Stimulated activated naive B cell treated with anti-CD40 and anti-IgM and Interleukin-4, amounts not matched to agents 10 μg/mL and 1 μg/mL and 100 μg/mL, for 72 hours (primary cell): ENCODE results near the gene WDR64.
A peak's percentile ranks its signal among the peaks of the same experiment; 100 is the strongest.

ENCODE experiments used
- ATAC-seq, 2 donors: fragments of 150-1000 bp; cut with Tn5 transposase; replicated peaks; 2 replicates each; pipeline ENCODE4 v1.10.0; 2021; ENCODE audit warnings: moderate library complexity in 1 of 2
- DNase-seq: peaks from one replicate; pipeline ENCODE4 v3.0.0; 2021
- H3K27ac Mint-ChIP-seq: one replicate; pipeline ENCODE4 v1.8.0; 2022; ENCODE audit warnings: mild to moderate bottlenecking, mixed read lengths
- H3K27me3 Mint-ChIP-seq, 2 donors: one replicate each; pipeline ENCODE4 v1.8.0; 2022; ENCODE audit warnings: mixed read lengths in 2 of 2
- H3K36me3 Mint-ChIP-seq, 2 donors: one replicate each; pipeline ENCODE4 v1.8.0; 2022; ENCODE audit warnings: mixed read lengths in 2 of 2, mild to moderate bottlenecking in 1 of 2
- H3K4me1 Mint-ChIP-seq, 2 donors: one replicate each; pipeline ENCODE4 v1.8.0; 2022; ENCODE audit warnings: mixed read lengths in 2 of 2, mild to moderate bottlenecking in 1 of 2
- H3K4me3 Mint-ChIP-seq, 2 donors: one replicate each; pipeline ENCODE4 v1.8.0; 2022; ENCODE audit warnings: mild to moderate bottlenecking in 2 of 2, mixed read lengths in 2 of 2, moderate library complexity in 1 of 2
- H3K9me3 Mint-ChIP-seq, 2 donors: one replicate each; pipeline ENCODE4 v1.8.0; 2022; ENCODE audit warnings: mixed read lengths in 2 of 2, mild to moderate bottlenecking in 1 of 2

WDR64 gene

DNA sequence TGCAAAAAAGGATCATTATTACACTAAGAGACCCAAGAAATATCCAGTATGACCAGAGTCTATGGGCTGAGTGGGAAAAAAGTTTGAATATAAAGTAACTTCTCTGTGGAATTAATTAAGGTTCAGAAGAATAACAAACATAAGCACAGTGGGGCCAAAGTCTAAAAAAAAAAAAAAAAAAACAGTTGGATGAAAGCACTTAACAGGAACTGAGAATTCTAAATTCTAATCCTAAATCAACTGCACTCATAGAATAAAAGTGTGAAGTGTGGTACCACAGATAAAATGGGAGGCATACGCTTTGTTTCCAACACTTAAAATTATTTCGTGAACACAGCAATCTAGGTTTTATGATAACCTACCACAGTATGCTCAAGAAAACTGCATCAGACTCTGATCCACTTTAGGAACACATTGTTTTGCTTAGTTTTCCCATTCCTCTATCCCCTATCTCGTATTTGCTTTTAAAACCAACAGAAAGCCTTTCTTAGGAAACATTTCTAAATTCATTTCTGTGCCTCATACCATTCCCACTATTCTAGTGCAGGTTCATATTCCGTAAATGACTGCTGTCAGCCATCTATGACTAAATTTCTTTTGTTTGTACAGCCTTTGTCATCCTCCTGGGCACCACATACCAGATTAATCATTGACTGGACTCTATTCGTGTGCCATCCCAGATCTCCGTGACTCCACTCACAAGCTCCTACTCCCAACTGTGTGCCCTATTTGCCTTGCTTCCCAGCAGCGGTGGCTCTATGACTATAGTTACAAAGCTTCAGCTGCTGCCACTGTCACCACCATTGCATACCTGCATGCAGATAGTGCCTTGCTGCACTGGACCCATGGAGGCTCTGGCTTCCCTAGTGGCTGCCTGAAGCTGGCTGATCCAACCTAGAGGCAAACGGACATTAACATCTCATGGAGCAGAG, 36.8 kb upstream of the WDR64 start:
- Mint-ChIP-seq H3K9me3 (no peaks in the 10 kb centered on the region), H3K27ac (peak overlapping the region; percentile 44), H3K4me1 (peaks cover 32 to 47% of the 10 kb centered on the region in 2 donors), H3K4me3 (no peak overlapping the region), H3K27me3 (no peaks in the 10 kb centered on the region), H3K36me3 (peaks cover 24 to 45% of the 10 kb centered on the region in 2 donors)
- ATAC-seq (no peak), DNase-seq (no peak)

DNA sequence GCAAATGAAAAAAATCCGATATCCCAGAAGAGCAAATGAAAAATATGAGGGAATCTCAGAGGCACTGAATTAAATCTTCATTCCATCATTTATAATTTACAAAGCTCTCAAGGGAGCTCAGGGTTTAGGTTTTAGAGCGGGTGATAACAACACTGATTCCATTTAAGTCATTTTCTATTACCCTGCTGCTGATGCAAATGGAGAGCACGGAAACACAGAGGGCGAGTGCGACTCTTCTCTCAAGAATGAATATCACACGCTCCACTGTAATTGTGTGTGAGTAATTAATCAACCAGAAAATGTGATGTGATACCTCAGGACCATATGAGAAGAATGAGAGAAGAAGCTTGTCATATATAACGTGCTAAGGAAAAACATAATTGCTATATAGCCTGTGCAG, 34.7 kb upstream of the WDR64 start:
- peak; percentile 36 for ATAC-seq
- peaks cover 38 to 59% of the 10 kb centered on the region in 2 donors for H3K4me1 Mint-ChIP-seq
- H3K27ac Mint-ChIP-seq: no peak overlapping the region

GRCh38 chr1:241622669-241623068, 29.4 kb upstream of the WDR64 start:
- peaks cover 25 to 44% of the 10 kb centered on the region in 2 donors for H3K4me1 Mint-ChIP-seq
- ATAC-seq: no peak
- DNase-seq: no peak
- H3K27me3 Mint-ChIP-seq: no peaks in the 10 kb centered on the region
- H3K36me3 Mint-ChIP-seq: peaks cover 39 to 49% of the 10 kb centered on the region in 2 donors
- no peak overlapping the region for H3K4me3 Mint-ChIP-seq
- no peak overlapping the region for H3K27ac Mint-ChIP-seq
- no peaks in the 10 kb centered on the region for H3K9me3 Mint-ChIP-seq

More for the DNA sequence above, 34.7 kb upstream of the WDR64 start:
- no peak for DNase-seq
- Mint-ChIP-seq H3K36me3 (peaks cover 34 to 56% of the 10 kb centered on the region in 2 donors), H3K4me3 (no peak overlapping the region), H3K9me3 (no peaks in the 10 kb centered on the region), H3K27me3 (no peaks in the 10 kb centered on the region)

GRCh38 chr1:241624935-241625334, 27.1 kb upstream of the WDR64 start:
- Mint-ChIP-seq H3K27me3 (no peaks in the 10 kb centered on the region), H3K4me3 (no peak overlapping the region), H3K27ac (no peak overlapping the region), H3K36me3 (peaks cover 35 to 36% of the 10 kb centered on the region in 2 donors), H3K4me1 (peaks cover 28 to 43% of the 10 kb centered on the region in 2 donors), H3K9me3 (no peaks in the 10 kb centered on the region)
- DNase-seq (no peak), ATAC-seq (no peak)

- ATAC-seq (peak; percentile 79 to 84), DNase-seq (no peak)
- Mint-ChIP-seq H3K4me3 (peak overlapping the region; percentile 46 to 77), H3K27me3 (no peaks in the 10 kb centered on the region), H3K36me3 (peaks cover 34 to 37% of the 10 kb centered on the region in 2 donors), H3K9me3 (peaks cover 0 to 2% of the 10 kb centered on the region in 2 donors), H3K27ac (peak overlapping the region; percentile 83), H3K4me1 (peaks cover 27 to 44% of the 10 kb centered on the region in 2 donors)
Measured at GRCh38 chr1:241627453-241628259, 24.4 kb upstream of the WDR64 start.

DNA sequence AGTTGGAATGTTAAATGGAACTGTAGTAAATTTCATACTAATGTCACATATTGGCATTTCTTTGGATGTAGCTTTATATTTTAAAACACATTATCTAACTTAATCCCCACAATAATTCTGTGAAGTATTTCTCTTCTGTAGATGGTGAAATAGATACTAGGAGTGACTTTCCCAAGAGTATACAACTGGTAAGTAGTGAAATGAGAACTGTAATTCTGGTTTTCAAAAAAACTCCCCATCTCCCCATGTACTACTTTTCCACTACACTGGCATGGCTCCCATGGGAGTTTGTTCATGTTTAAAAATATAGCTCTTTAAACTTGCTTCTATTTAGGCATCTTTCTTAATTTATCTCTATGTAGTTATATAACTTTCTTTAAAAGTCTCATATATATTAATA, 22.1 kb upstream of the WDR64 start:
- no peak overlapping the region for H3K4me3 Mint-ChIP-seq
- DNase-seq (no peak), ATAC-seq (peak in 1 of 2 donors; percentile 62)
- no peaks in the 10 kb centered on the region for H3K27me3 Mint-ChIP-seq
- H3K4me1 Mint-ChIP-seq: peaks cover 18 to 40% of the 10 kb centered on the region in 2 donors
- H3K9me3 Mint-ChIP-seq: peaks cover under 1 to 2% of the 10 kb centered on the region in 2 donors
- H3K27ac Mint-ChIP-seq: no peak overlapping the region
- peaks cover 28 to 30% of the 10 kb centered on the region in 2 donors for H3K36me3 Mint-ChIP-seq

GRCh38 chr1:241630476-241630875, 21.6 kb upstream of the WDR64 start:
- Mint-ChIP-seq H3K4me3 (peak overlapping the region; percentile 17 to 22), H3K9me3 (peaks cover 2 to 4% of the 10 kb centered on the region in 2 donors), H3K36me3 (peaks cover 31 to 35% of the 10 kb centered on the region in 2 donors), H3K4me1 (peaks cover 23 to 45% of the 10 kb centered on the region in 2 donors), H3K27ac (no peak overlapping the region), H3K27me3 (no peaks in the 10 kb centered on the region)
- no peak for DNase-seq
- no peak for ATAC-seq

DNA sequence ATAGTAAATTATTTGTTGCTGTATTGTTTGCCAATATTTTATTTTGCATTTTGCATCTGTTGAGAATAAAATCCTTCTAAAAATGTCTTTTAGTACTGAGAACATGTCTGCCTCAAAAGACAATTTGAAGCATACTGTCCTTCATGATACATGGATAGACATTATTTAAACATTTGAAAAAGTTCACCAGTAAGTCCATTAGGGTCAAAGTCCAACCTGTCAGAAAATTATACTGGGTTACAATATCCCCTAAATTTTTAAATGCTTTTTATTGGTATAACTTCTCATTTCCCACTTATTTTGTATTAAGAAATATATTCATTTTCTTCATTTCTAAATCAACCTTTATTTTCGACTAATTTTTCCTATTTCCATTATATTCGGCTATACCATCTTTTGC, 21.2 kb upstream of the WDR64 start:
- Mint-ChIP-seq H3K9me3 (peaks cover 2 to 4% of the 10 kb centered on the region in 2 donors), H3K27ac (no peak overlapping the region), H3K4me3 (no peak overlapping the region), H3K4me1 (peaks cover 25 to 49% of the 10 kb centered on the region in 2 donors), H3K36me3 (peaks cover 31 to 37% of the 10 kb centered on the region in 2 donors), H3K27me3 (no peaks in the 10 kb centered on the region)
- no peak for ATAC-seq
- no peak for DNase-seq

DNA sequence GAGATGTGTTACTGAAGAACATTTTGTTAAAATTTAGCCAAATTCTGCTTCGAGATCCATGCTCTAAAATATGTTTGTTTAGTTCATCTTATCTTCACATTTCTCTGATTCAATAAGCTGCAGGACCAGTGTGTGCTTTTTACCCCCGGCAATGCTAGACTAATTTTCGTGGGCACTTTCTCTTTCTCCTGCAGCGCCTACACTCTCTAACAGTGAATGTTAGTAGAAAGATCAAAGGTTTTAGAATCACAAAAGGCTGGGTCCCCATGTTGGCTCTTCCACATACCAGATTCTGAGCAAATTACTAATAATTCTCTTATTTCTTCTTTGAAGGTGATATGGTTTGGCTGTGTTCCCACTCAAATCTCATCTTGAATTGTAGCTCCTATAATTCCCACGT, 20.4 kb upstream of the WDR64 start:
- H3K4me3 Mint-ChIP-seq: peak overlapping the region in 1 of 2 donors; percentile 4
- ATAC-seq (no peak), DNase-seq (no peak)
- H3K4me1 Mint-ChIP-seq: peaks cover 25 to 55% of the 10 kb centered on the region in 2 donors
- no peaks in the 10 kb centered on the region for H3K27me3 Mint-ChIP-seq
- peaks cover 30 to 38% of the 10 kb centered on the region in 2 donors for H3K36me3 Mint-ChIP-seq
- H3K27ac Mint-ChIP-seq: no peak overlapping the region
- peaks cover 2 to 4% of the 10 kb centered on the region in 2 donors for H3K9me3 Mint-ChIP-seq

- Mint-ChIP-seq H3K36me3 (peaks cover 29 to 46% of the 10 kb centered on the region in 2 donors), H3K27ac (no peak overlapping the region), H3K4me1 (peaks cover 26 to 64% of the 10 kb centered on the region in 2 donors), H3K9me3 (peaks cover 2 to 4% of the 10 kb centered on the region in 2 donors), H3K4me3 (no peak overlapping the region), H3K27me3 (no peaks in the 10 kb centered on the region)
- ATAC-seq (no peak), DNase-seq (no peak)
Measured at GRCh38 chr1:241632987-241633386, 19.1 kb upstream of the WDR64 start.

DNA sequence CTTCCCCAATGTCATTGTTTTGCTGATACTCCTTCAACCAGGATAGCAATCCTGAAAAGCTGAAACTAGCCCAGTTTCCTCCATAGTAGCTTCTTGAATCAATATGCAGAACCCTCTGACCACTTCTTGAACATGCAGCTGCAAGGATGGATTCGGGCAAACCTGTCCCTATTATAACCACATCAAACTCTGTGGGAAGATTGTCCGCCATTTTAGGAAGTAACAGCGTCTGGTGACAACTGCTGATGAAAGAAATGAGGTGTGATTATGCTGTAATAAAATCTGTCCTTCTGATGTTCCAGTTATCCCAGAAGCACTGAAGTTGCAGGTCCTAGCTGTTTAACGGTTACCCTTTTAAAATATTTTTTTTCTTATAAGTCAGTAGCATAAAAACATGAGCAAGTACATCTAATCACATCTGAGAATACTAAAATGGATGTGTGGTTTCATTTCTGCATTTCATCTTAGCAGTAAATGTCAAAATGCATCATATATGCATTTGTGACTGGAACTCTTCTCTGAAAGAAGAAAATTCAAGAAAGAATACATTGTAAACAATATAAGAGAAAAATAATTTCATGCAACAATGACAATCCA, 16.4 kb upstream of the WDR64 start:
- Mint-ChIP-seq H3K36me3 (peaks cover 33 to 53% of the 10 kb centered on the region in 2 donors), H3K4me1 (peaks cover 26 to 68% of the 10 kb centered on the region in 2 donors), H3K9me3 (peaks cover 2 to 4% of the 10 kb centered on the region in 2 donors), H3K4me3 (peak overlapping the region; percentile 41 to 60), H3K27ac (peak overlapping the region; percentile 88), H3K27me3 (no peaks in the 10 kb centered on the region)
- DNase-seq: no peak
- no peak for ATAC-seq

GRCh38 chr1:241636291-241636690, 15.8 kb upstream of the WDR64 start:
- H3K4me3 Mint-ChIP-seq: peak overlapping the region in 1 of 2 donors; percentile 29
- peak overlapping the region; percentile 88 for H3K27ac Mint-ChIP-seq

GRCh38 chr1:241637046-241637590, 15.0 kb upstream of the WDR64 start:
- DNase-seq (no peak), ATAC-seq (no peak)
- Mint-ChIP-seq H3K4me3 (peak overlapping the region; percentile 87 to 99), H3K9me3 (peaks cover 1 to 9% of the 10 kb centered on the region in 2 donors), H3K4me1 (peaks cover 29 to 67% of the 10 kb centered on the region in 2 donors), H3K36me3 (peaks cover 29 to 44% of the 10 kb centered on the region in 2 donors), H3K27ac (peak overlapping the region; percentile 73), H3K27me3 (no peaks in the 10 kb centered on the region)

More at GRCh38 chr1:241636291-241636690, 15.8 kb upstream of the WDR64 start:
- peaks cover 33 to 51% of the 10 kb centered on the region in 2 donors for H3K36me3 Mint-ChIP-seq
- ATAC-seq: no peak
- H3K27me3 Mint-ChIP-seq: no peaks in the 10 kb centered on the region
- peaks cover 31 to 73% of the 10 kb centered on the region in 2 donors for H3K4me1 Mint-ChIP-seq
- DNase-seq: no peak
- H3K9me3 Mint-ChIP-seq: peaks cover 2 to 4% of the 10 kb centered on the region in 2 donors
